ENCODE data around the gene JOSD1. TPM values are rescaled to one million over a fixed set of nuclear protein-coding genes. Genes with fewer than 3 reads are reported as not detected.

JOSD1 gene
- total and polyA plus RNA-seq, 9 of the 15 experiments (the other 6 are each of a cell fraction or from before 2014, with no cell fraction given) = 8.9 to 39.1 (median 30.4) TPM

DNA sequence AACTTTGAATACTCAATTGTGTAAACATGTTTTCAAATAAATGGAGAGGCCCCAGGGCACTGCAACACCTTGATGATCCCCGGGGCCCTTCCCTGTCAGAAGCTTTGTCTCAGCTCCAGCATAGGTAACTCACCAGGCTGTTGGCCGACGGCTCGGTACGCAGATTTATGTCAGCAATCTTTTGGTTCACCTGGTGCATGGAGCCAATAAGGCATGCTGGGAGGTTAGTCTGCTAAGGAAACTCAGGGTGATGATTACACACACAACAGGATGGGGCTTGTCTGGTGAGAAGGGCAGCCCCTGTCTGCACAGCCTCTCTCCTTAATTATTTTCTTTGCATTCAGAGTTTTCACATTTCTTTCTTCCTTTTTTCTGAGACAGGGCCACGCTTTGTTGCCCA, 55.3 kb downstream of the JOSD1 start:
- no peak for TF ChIP-seq FOXK2 (conservative IDR thresholded peaks at IDR 0.05 in 1 of 2, IDR thresholded peaks at IDR 0.05 in 1 of 2; ENCODE audit: low read depth in 2 of 2)
- TF ChIP-seq, protein P1, sequence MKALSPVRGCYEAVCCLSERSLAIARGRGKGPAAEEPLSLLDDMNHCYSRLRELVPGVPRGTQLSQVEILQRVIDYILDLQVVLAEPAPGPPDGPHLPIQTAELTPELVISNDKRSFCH (CRISPR knock-in tag; IDR thresholded peaks at IDR 0.05) = no peak
- TF ChIP-seq, protein P1 (tag; IDR thresholded peaks at IDR 0.05) = no peak
- TF ChIP-seq HNRNPK (IDR thresholded peaks at IDR 0.05; ENCODE audit: low read depth, low read length, poor library complexity, severe bottlenecking) = no peak
- TF ChIP-seq PRPF4 (IDR thresholded peaks at IDR 0.05; ENCODE audit: insufficient read depth, low read depth, low read length, poor library complexity, severe bottlenecking) = no peak
- TF ChIP-seq ZNF124 (CRISPR knock-in tag; IDR thresholded peaks at IDR 0.05) = no peak
- TF ChIP-seq, protein P2, sequence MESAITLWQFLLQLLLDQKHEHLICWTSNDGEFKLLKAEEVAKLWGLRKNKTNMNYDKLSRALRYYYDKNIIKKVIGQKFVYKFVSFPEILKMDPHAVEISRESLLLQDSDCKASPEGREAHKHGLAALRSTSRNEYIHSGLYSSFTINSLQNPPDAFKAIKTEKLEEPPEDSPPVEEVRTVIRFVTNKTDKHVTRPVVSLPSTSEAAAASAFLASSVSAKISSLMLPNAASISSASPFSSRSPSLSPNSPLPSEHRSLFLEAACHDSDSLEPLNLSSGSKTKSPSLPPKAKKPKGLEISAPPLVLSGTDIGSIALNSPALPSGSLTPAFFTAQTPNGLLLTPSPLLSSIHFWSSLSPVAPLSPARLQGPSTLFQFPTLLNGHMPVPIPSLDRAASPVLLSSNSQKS (CRISPR knock-in tag; IDR thresholded peaks at IDR 0.05) = no peak
- no peak for TF ChIP-seq L3MBTL2 (IDR thresholded peaks at IDR 0.05)
- TF ChIP-seq, protein P3, sequence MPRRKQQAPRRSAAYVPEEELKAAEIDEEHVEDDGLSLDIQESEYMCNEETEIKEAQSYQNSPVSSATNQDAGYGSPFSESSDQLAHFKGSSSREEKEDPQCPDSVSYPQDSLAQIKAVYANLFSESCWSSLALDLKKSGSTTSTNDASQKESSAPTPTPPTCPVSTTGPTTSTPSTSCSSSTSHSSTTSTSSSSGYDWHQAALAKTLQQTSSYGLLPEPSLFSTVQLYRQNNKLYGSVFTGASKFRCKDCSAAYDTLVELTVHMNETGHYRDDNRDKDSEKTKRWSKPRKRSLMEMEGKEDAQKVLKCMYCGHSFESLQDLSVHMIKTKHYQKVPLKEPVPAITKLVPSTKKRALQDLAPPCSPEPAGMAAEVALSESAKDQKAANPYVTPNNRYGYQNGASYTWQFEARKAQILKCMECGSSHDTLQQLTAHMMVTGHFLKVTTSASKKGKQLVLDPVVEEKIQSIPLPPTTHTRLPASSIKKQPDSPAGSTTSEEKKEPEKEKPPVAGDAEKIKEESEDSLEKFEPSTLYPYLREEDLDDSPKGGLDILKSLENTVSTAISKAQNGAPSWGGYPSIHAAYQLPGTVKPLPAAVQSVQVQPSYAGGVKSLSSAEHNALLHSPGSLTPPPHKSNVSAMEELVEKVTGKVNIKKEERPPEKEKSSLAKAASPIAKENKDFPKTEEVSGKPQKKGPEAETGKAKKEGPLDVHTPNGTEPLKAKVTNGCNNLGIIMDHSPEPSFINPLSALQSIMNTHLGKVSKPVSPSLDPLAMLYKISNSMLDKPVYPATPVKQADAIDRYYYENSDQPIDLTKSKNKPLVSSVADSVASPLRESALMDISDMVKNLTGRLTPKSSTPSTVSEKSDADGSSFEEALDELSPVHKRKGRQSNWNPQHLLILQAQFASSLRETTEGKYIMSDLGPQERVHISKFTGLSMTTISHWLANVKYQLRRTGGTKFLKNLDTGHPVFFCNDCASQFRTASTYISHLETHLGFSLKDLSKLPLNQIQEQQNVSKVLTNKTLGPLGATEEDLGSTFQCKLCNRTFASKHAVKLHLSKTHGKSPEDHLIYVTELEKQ (CRISPR knock-in tag; IDR thresholded peaks at IDR 0.05) = no peak
- TF ChIP-seq ZBED1 (IDR thresholded peaks at IDR 0.05) = no peak
- TF ChIP-seq, protein P4, sequence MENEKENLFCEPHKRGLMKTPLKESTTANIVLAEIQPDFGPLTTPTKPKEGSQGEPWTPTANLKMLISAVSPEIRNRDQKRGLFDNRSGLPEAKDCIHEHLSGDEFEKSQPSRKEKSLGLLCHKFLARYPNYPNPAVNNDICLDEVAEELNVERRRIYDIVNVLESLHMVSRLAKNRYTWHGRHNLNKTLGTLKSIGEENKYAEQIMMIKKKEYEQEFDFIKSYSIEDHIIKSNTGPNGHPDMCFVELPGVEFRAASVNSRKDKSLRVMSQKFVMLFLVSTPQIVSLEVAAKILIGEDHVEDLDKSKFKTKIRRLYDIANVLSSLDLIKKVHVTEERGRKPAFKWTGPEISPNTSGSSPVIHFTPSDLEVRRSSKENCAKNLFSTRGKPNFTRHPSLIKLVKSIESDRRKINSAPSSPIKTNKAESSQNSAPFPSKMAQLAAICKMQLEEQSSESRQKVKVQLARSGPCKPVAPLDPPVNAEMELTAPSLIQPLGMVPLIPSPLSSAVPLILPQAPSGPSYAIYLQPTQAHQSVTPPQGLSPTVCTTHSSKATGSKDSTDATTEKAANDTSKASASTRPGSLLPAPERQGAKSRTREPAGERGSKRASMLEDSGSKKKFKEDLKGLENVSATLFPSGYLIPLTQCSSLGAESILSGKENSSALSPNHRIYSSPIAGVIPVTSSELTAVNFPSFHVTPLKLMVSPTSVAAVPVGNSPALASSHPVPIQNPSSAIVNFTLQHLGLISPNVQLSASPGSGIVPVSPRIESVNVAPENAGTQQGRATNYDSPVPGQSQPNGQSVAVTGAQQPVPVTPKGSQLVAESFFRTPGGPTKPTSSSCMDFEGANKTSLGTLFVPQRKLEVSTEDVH (IDR thresholded peaks at IDR 0.05; ENCODE audit: low read depth, partially characterized antibody) = no peak
- no peak for TF ChIP-seq CEBPB (tag; IDR thresholded peaks at IDR 0.05)
- TF ChIP-seq XRCC5 (IDR thresholded peaks at IDR 0.05; ENCODE audit: low read depth, low read length) = no peak
- TF ChIP-seq, protein P5, sequence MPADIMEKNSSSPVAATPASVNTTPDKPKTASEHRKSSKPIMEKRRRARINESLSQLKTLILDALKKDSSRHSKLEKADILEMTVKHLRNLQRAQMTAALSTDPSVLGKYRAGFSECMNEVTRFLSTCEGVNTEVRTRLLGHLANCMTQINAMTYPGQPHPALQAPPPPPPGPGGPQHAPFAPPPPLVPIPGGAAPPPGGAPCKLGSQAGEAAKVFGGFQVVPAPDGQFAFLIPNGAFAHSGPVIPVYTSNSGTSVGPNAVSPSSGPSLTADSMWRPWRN (IDR thresholded peaks at IDR 0.05; ENCODE audit: low read depth) = no peak
- no peak for ATAC-seq

More for the DNA sequence above, 55.3 kb downstream of the JOSD1 start:
- DNase-seq (ENCODE audit: extremely low read depth in 1 of 4, low spot score in 3 of 4) (no peak), FAIRE-seq (no peak)
- CTCF ChIA-PET (ENCODE audit: low intra/inter-chr PET ratio) = no interaction called here
- no peaks in the 10 kb centered on the region for H3K27me3 ChIP-seq (ENCODE audit: control insufficient read depth in 2 of 2, insufficient read depth in 2 of 2, low read length in 2 of 2)
- WGBS (ENCODE audit: insufficient coverage, low coverage, missing lambda C conversion rate) = 78% methylated on average over 5 of the region's 6 CpGs
- no peak overlapping the region for H3K4me3 ChIP-seq
- no peaks in the 10 kb centered on the region for H3K36me3 ChIP-seq (ENCODE audit: control insufficient read depth, insufficient read depth, low read length)
- H3K27ac ChIP-seq (ENCODE audit: extremely low read depth, low read depth, low read length) = no peak overlapping the region
- no peak overlapping the region for H2AFZ ChIP-seq (ENCODE audit: low read depth, low read length)
- no peak overlapping the region for H3K9ac ChIP-seq (ENCODE audit: insufficient read depth in 1 of 2, low read depth in 2 of 2, low read length in 2 of 2)
- H3K4me2 ChIP-seq (ENCODE audit: insufficient read depth, low read length) = no peak overlapping the region
- POLR2A ChIA-PET = no interaction called here
- BruUV-seq (replicated peaks) = no TSS peak
- H3K79me2 ChIP-seq (ENCODE audit: control insufficient read depth, insufficient read depth, low read length) = no peaks in the 10 kb centered on the region
- H3K9me3 ChIP-seq (replicated peaks; ENCODE audit: control insufficient read depth, insufficient read depth, low read depth, low read length) = no peaks in the 10 kb centered on the region
- intact Hi-C loops (cut with micrococcal nuclease) (no loop called here), in situ Hi-C loops (cut with MboI) (no loop called here)
- no peaks in the 10 kb centered on the region for H3K9me1 ChIP-seq (ENCODE audit: control insufficient read depth, insufficient read depth, low read length)
- H4K20me1 ChIP-seq (replicated peaks; ENCODE audit: control insufficient read depth, insufficient read depth, low read length) = no peaks in the 10 kb centered on the region
- H3K4me1 ChIP-seq (replicated peaks in 1 of 2; ENCODE audit: control insufficient read depth in 2 of 2, insufficient read depth in 2 of 2, low read length in 2 of 2) = no peaks in the 10 kb centered on the region

Data from K562 (cell line).